MM.1S (cell line): ENCODE data around the gene SNRNP40.

Source experiments
- CTCF ChIP-seq: fragments of 300-600 bp; sonication (generic); IDR thresholded peaks from 2 replicates; pipeline ENCODE4 v1.5.1; 2016; ENCODE audit warnings: antibody characterized with exemption, low read length, mixed read lengths
- EZH2 ChIP-seq: fragments of 300-600 bp; sonication (generic); optimal IDR thresholded peaks from 2 replicates; pipeline ENCODE3; 2017; ENCODE audit warnings: low read depth, mild to moderate bottlenecking, antibody characterized with exemption, low read length, mixed read lengths
- EZH2phosphoT487 ChIP-seq: fragments of 300-600 bp; sonication (generic); IDR thresholded peaks from 2 replicates; pipeline ENCODE4 v1.6.1; 2018; ENCODE audit warnings: antibody characterized with exemption, low read length

DNA sequence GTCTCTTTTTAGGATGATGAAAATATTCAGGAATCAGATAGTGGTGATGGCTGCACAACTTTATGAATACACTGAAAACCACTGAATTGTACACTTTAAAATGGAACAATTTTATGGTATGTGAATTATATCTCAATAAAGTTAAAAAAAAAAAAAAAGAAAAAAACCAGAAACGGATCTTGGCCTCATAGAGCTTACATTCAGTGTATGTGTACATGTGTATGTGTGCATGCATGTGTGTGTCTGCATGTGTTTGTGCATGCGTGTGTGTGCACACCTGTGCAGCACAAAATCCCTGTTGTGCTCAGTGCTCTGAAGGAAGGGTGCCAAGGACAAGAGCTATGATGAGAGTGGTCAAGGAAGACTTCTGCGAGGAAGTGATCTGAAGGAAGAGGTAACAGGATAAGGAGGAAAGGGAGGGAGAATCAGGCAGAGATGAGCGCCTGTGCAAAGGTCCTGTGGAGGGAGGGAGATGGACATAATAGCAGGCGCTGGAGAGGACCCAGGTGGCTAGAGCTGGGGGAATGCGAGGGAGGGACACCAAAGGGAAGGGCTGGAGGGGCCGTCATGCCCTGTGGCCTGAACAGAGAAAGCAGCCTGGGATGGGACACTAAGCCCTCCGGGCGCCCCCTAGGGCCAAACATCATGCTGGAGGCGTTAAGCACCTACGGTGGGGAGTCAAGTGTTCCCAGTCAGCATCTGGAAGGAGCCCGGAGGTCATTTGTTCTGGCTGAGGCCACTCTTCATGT lies 82.1 kb downstream of the SNRNP40 start:
- TF ChIP-seq CTCF (no peak), EZH2phosphoT487 (no peak), EZH2 (no peak)
